ENCODE data around the gene SLC22A13.

DNA sequence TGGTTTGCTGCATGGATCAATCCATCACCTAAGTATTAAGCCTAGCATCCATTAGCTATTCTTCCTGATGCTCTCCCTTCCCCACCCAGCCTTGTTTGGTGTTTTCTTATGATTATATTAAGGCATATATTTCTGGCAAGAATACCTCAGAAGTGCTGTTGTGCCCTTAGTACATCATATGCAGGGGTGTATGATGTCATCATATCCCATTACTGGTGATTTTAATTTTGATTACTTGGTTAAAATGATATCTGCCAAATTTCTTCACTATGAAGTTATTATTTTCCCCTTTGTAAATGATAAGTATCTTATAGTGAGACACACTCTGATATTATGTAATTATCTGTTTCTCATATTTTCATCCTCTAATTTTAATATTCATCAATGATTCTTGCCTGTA lies 31.9 kb downstream of the SLC22A13 start:
- TF ChIP-seq, protein P1, sequence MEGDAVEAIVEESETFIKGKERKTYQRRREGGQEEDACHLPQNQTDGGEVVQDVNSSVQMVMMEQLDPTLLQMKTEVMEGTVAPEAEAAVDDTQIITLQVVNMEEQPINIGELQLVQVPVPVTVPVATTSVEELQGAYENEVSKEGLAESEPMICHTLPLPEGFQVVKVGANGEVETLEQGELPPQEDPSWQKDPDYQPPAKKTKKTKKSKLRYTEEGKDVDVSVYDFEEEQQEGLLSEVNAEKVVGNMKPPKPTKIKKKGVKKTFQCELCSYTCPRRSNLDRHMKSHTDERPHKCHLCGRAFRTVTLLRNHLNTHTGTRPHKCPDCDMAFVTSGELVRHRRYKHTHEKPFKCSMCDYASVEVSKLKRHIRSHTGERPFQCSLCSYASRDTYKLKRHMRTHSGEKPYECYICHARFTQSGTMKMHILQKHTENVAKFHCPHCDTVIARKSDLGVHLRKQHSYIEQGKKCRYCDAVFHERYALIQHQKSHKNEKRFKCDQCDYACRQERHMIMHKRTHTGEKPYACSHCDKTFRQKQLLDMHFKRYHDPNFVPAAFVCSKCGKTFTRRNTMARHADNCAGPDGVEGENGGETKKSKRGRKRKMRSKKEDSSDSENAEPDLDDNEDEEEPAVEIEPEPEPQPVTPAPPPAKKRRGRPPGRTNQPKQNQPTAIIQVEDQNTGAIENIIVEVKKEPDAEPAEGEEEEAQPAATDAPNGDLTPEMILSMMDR (conservative IDR thresholded peaks at IDR 0.05; ENCODE audit: low read length), result no peak
- no peak for TF ChIP-seq EZH2phosphoT487 (IDR thresholded peaks at IDR 0.05; ENCODE audit: borderline replicate concordance)

Data from Loucy (cell line).